ENCODE results near the gene MAPK7. TPM values are rescaled to one million over a fixed set of nuclear protein-coding genes. Genes with fewer than 3 reads are reported as not detected.

The MAPK7 gene
- total and polyA plus RNA-seq, 8 donors, result 19.8 to 33.8 (median 24.3) TPM

DNA sequence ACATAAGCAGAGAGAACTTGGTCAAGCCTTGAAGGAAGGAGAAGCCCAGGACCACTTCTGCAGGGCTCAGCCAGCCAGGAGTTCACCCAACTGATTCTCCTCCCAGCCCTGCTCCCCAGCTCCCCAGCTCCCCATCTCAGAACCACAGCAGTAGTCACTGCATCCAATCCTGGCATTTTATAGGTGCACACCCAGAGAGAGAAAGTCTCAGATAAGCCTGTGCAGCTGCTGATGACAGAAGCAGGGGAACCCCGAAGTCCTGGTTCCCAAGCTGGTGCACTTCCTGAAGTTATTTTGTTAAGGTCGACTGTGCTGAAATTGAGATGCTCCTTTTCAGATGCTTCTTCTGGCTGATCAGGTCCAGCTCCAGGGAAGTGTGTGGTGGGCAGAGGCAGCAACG is 39.3 kb downstream of the MAPK7 start:
- DNase-seq (no peak), ATAC-seq (no peak)
- TF ChIP-seq, protein P1, sequence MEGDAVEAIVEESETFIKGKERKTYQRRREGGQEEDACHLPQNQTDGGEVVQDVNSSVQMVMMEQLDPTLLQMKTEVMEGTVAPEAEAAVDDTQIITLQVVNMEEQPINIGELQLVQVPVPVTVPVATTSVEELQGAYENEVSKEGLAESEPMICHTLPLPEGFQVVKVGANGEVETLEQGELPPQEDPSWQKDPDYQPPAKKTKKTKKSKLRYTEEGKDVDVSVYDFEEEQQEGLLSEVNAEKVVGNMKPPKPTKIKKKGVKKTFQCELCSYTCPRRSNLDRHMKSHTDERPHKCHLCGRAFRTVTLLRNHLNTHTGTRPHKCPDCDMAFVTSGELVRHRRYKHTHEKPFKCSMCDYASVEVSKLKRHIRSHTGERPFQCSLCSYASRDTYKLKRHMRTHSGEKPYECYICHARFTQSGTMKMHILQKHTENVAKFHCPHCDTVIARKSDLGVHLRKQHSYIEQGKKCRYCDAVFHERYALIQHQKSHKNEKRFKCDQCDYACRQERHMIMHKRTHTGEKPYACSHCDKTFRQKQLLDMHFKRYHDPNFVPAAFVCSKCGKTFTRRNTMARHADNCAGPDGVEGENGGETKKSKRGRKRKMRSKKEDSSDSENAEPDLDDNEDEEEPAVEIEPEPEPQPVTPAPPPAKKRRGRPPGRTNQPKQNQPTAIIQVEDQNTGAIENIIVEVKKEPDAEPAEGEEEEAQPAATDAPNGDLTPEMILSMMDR (IDR thresholded peaks at IDR 0.05), result no peak
- Histone ChIP-seq H3K27ac (no peak overlapping the region), H3K27me3 (no peaks in the 10 kb centered on the region), H3K36me3 (no peaks in the 10 kb centered on the region), H3K9me3 (no peaks in the 10 kb centered on the region), H3K4me3 (no peak overlapping the region), H3K4me1 (no peaks in the 10 kb centered on the region)
- intact Hi-C loops (cut with DNase I), result no loop called here

DNA sequence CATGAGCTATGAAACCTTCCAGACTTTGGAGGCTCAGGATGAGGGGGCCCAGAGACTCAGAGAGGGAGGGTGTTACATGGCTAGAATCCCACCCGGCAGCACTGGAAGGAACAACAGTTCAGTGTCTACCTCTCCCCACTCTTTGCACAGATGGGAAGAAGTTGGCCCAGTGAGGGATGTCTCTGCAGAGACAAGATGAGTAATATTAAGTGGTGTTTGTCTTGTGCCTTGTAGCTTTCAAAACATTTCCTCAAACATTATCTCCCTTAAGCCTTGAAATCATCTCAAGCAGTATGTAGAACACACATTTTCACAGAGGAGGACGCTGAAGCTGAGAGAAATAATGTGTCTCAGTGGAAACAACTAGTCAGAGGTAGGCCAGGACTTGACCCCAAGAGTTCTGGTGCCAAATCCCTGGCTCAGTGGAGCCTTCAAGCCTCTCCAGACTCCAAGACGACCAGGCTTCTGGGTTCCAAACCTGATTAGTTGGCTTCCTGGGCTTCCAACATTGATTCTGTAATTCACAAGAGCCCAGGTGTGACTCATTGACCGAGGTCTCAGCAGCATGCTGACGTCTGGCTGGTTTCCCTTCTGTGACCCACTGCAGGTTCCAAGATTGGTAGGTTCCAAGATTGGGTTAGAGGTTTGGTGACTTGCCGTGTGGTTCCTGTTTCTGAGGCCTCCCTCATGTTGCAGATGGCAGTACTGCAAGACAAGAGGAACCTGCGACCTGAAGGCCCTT is 40.1 kb downstream of the MAPK7 start:
- H3K4me3 ChIP-seq, result no peak overlapping the region
- ATAC-seq (peak; percentile 32), DNase-seq (no peak)
- no peaks in the 10 kb centered on the region for H3K4me1 ChIP-seq
- H3K27ac ChIP-seq, result no peak overlapping the region
- H3K27me3 ChIP-seq, result no peaks in the 10 kb centered on the region
- TF ChIP-seq, protein P1 (IDR thresholded peaks at IDR 0.05), result no peak
- intact Hi-C loops (cut with DNase I), result no loop called here
- H3K36me3 ChIP-seq, result no peaks in the 10 kb centered on the region
- H3K9me3 ChIP-seq, result no peaks in the 10 kb centered on the region

DNA sequence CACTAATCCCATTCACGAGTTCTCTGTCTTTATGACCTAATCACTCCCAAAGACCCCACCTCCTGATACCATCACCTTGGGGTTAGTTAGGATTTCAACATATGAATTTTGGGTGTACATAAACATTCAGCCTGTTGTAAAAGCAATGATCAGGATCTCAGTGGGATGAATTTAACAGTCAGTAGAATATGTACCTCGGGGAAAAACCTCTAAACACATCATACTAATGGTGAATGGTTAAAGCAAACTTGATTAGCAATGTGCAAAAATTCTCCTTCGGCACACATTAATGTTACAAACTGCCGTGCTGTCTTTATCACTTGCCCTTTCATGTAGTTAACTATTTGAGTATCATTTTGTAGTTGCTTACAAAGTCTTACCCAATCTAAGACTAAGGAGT is 42.9 kb downstream of the MAPK7 start:
- TF ChIP-seq, protein P1 (IDR thresholded peaks at IDR 0.05), result no peak
- H3K27me3 ChIP-seq, result no peaks in the 10 kb centered on the region
- no peaks in the 10 kb centered on the region for H3K9me3 ChIP-seq
- DNase-seq, result no peak
- no peak for ATAC-seq
- H3K4me3 ChIP-seq, result no peak overlapping the region
- H3K36me3 ChIP-seq, result no peaks in the 10 kb centered on the region
- no peak overlapping the region for H3K27ac ChIP-seq
- H3K4me1 ChIP-seq, result no peaks in the 10 kb centered on the region
- intact Hi-C loops (cut with DNase I), result no loop called here

DNA sequence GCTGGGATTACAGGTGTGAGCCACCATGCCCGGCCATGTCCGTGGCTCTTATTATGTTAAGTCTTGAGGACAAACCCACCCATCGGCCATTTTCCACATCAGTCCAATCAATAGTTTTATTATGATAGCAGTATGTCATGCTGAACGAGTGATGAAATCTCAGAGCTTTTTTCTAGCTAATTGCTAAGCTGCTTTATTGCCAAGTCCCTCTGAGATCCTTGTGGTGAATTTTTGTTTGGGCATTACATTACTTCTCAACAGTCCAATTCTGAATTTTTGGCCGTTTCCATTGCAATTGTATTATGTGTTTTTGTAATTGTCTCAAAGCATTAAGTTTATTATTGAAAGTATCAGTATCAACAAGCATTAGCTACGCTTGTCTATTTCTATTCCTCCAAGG is 43.6 kb downstream of the MAPK7 start:
- peak in 1 of 4 donors; percentile 11 for DNase-seq
- H3K4me1 ChIP-seq, result no peaks in the 10 kb centered on the region
- intact Hi-C loops (cut with DNase I), result no loop called here
- H3K36me3 ChIP-seq, result no peaks in the 10 kb centered on the region
- no peaks in the 10 kb centered on the region for H3K27me3 ChIP-seq
- TF ChIP-seq, protein P1 (IDR thresholded peaks at IDR 0.05), result no peak
- H3K27ac ChIP-seq, result no peak overlapping the region
- ATAC-seq, result no peak
- no peak overlapping the region for H3K4me3 ChIP-seq
- H3K9me3 ChIP-seq, result no peaks in the 10 kb centered on the region

DNA sequence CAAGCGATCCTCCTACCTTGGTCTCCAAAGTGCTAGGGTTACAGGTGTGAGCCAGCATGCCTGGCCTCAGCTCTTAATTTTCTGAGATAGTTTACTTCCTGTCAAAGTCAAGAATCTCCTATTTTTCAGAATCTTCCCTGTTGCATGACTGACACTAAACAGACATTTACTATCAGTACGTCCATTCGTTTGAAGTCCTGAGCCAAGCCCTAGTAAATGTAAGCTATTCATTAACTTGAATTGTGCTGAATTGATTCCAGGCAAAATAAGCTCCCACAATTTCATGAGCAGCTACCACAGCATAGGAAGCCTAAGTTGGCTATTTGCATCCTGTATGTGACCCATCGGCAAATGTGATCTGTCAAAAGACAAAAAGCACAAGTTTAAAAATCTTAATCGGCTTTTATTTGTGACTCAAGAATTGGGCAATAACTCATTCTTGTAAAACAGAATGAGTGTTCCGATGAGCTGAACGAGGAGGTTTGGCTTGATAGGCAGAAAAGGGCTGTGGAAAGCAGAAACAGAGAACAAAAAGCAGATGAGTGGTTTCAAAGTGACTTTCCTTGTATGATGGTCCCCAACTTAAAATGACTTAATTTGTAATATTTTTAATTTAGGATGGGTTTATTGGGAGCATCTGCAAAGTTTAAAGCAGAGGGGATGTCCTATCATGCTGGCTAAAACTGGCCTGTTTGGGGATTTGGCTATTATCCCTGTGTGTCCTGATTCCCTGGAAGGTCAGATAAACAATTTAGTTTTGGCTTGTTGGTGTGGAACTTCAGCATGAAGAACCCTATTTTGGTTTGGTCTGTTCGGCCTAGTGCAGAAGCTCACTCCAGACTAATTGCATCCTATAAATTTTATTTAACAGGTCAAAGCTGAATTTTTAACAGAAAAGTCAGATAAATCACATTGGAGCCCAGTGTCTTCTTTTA is 46.9 kb downstream of the MAPK7 start:
- Histone ChIP-seq H3K9me3 (no peaks in the 10 kb centered on the region), H3K36me3 (no peaks in the 10 kb centered on the region), H3K4me3 (no peak overlapping the region), H3K27ac (no peak overlapping the region), H3K4me1 (no peaks in the 10 kb centered on the region), H3K27me3 (no peaks in the 10 kb centered on the region)
- DNase-seq (peak in 2 of 4 donors; percentile 27 to 60), ATAC-seq (peak; percentile 19)
- intact Hi-C loops (cut with DNase I), result no loop called here
- TF ChIP-seq, protein P1 (IDR thresholded peaks at IDR 0.05), result no peak
